ENCODE results near the gene TRRAP.

Gene TRRAP

DNA sequence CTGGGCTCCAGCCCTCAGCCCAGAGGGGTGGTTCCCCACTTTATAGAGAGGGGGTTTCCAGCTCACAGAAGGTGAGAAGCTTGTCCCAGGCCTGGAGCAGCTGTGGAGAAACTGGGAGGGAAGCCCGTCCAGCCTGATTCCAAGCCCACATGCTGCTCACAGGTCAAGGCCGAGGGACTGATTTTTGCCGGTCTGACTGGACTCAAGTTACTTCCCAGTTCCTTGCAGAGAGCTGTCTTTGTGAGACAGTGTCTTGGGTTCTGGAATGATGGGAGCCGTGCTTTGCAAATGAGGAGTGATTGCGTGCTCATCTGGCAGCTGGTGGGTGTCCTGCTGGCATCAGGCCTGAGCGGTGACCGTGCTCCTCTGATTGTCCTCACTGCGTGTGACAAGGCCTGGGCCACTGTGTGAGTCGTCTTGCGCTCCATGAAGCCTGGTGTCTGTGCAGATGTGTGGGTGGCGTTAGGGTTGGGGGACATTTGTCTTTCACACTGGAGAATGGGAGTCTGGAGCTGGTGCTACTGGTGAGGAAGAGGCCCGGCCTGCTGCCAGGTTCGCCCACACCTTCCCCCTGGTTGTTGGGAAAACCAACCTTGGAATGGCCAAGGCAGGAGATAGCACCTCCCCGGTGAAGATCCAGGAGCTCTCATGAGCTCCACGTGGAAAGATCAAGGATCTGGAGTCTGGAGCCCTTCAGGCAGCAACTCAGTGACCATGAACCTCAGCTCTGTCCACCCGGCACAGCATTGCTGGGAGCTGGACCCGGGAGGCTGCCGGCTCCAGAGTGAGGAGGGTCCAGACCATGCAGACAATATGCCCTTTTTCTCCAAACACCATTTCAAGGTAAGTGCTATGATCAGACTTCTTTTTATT lies 136.0 kb downstream of the TRRAP start:
- Histone ChIP-seq H3K27me3 (replicated peaks) (no peaks in the 10 kb centered on the region), H3K4me3 (ENCODE audit: low read depth, low read length) (no peak overlapping the region), H3K36me3 (replicated peaks) (peaks cover 42% of the 10 kb centered on the region), H3K27ac (no peak overlapping the region)
- DNase-seq: no peak
- no peak for TF ChIP-seq CTCF (IDR thresholded peaks at IDR 0.05; ENCODE audit: low read depth, low read length, missing control alignments)
- in situ Hi-C loops (cut with HindIII; ENCODE audit: low pct_ligation_motif_present, low sequenced_read_pairs): loop anchor here (25.0 kb wide), 1 partner anchor 298 kb away; no protein-coding TSS in a partner anchor

DNA sequence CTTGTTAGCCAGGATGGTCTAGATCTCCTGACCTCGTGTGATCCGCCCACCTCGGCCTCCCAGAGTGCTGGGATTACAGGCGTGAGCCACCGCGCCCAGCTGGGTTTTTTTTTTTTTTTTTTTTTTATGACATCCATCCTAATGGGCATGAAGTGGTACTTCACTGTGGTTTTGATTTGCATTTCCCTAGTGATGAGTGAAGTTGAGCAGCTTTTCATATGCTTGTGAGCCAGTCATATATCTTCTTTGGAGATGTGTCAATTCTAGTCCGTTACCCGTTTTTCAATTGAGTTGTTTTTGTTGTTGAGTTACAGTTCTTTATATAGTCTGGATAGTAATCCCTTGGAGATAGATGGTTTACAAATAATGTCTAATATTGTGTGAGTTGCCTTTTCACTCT lies 137.9 kb downstream of the TRRAP start:
- peaks cover 28% of the 10 kb centered on the region for H3K36me3 ChIP-seq (replicated peaks)
- TF ChIP-seq CTCF (IDR thresholded peaks at IDR 0.05; ENCODE audit: low read depth, low read length, missing control alignments): no peak
- no peak overlapping the region for H3K27ac ChIP-seq
- in situ Hi-C loops (cut with HindIII; ENCODE audit: low pct_ligation_motif_present, low sequenced_read_pairs): loop anchor here (25.0 kb wide), 1 partner anchor 296 kb away; no protein-coding TSS in a partner anchor
- H3K4me3 ChIP-seq (ENCODE audit: low read depth, low read length): no peak overlapping the region
- no peaks in the 10 kb centered on the region for H3K27me3 ChIP-seq (replicated peaks)
- no peak for DNase-seq

DNA sequence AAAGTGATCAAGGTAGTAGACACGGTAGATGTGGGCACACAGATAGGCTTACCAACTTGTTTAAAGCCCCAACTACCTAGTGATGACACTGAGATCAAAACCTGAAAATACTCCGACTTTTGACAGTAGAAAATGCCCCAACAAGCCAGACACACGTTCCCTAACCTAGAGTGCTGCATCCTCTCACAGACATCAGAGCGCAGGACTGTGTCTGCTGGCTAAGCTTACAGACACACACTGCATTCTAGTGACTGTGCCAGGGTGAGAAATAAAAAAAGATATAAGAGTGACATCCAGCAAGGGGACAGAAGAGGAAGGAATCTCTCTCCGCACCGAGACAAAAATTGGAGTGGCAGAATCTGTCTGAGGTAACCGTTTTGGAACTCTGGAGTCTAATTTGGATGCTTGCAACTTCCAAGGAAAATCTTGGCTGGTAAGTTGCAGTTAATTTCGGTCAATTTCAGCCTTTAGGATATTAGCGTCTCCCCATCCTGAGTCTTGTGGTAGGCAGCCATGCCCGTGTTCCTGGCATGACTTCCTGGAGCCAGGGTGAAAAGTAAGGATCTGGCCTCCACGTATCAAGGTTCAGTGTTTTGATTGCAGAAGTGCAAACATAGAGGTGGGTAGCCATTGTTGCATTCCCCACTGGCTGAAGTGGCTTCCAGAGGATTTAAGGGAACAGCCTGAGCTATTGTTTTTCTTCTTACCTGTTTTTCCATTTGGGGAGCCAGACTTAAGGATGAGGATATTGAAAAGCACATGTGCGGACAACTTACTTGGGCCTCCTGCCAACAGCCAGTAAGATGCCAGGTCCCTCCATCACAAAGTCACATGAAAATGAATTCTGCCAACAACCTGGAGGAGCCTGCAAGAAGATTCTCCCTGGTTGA lies 141.4 kb downstream of the TRRAP start:
- in situ Hi-C loops (cut with HindIII; ENCODE audit: low pct_ligation_motif_present, low sequenced_read_pairs): loop anchor here (25.0 kb wide), 1 partner anchor 293 kb away; no protein-coding TSS in a partner anchor
- H3K27me3 ChIP-seq (replicated peaks): no peaks in the 10 kb centered on the region
- H3K27ac ChIP-seq: no peak overlapping the region
- peaks cover 6% of the 10 kb centered on the region for H3K36me3 ChIP-seq (replicated peaks)
- H3K4me3 ChIP-seq (ENCODE audit: low read depth, low read length): no peak overlapping the region
- TF ChIP-seq CTCF (IDR thresholded peaks at IDR 0.05; ENCODE audit: low read depth, low read length, missing control alignments): no peak
- DNase-seq: no peak

DNA sequence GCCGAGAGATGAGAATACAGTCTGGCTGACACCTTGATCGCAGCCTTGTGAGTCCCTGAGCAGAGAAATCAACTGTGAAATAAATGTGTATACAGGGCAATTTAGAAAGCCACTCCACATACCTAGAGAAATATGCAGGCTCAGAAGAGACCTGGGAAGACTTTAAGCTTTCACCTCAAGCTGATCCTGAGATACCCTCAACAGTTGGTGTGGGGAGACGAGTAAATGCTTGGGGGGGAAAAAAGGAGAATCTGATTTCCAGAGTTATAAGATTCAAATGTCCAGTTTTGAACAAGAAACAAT lies 142.0 kb downstream of the TRRAP start:
- in situ Hi-C loops (cut with HindIII; ENCODE audit: low pct_ligation_motif_present, low sequenced_read_pairs): loop anchor here (25.0 kb wide), 1 partner anchor 292 kb away; no protein-coding TSS in a partner anchor
- Histone ChIP-seq H3K4me3 (ENCODE audit: low read depth, low read length) (no peak overlapping the region), H3K27me3 (replicated peaks) (no peaks in the 10 kb centered on the region), H3K27ac (no peak overlapping the region), H3K36me3 (replicated peaks) (peaks cover 1% of the 10 kb centered on the region)
- DNase-seq: no peak
- no peak for TF ChIP-seq CTCF (IDR thresholded peaks at IDR 0.05; ENCODE audit: low read depth, low read length, missing control alignments)

DNA sequence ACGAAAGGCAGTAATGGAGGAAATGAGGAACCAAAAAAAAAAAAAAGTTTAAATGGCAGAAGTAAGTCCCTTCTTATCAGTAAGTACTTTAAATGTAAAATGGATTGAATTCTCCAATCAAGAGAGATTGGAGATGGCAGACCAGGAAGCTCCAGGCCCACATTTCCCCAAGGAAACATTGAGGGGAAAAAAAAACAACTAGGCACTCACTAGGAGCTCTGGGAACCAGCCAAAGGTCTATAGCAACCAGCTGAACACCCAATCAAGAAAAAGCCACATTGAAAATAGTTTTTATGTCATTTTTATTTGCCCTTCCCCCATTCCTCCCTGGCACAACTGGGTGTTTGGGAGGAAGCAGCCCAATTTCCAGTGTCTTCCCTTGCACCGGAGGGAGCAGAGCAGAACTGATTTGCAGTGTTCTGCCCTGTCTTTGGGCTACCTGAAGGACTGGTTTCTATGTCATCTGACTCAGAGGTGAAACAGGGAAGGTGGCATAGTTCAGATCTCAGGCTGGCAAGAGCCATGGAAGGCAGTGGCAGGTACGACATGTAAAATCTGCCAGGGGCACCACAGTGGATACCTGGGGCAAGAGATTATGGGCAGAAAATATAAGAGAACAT lies 143.7 kb downstream of the TRRAP start:
- H3K27me3 ChIP-seq (replicated peaks): no peaks in the 10 kb centered on the region
- in situ Hi-C loops (cut with HindIII; ENCODE audit: low pct_ligation_motif_present, low sequenced_read_pairs): loop anchor here (25.0 kb wide), 1 partner anchor 290 kb away; no protein-coding TSS in a partner anchor
- H3K27ac ChIP-seq: no peak overlapping the region
- no peak overlapping the region for H3K4me3 ChIP-seq (ENCODE audit: low read depth, low read length)
- no peak for DNase-seq
- no peak for TF ChIP-seq CTCF (IDR thresholded peaks at IDR 0.05; ENCODE audit: low read depth, low read length, missing control alignments)
- no peaks in the 10 kb centered on the region for H3K36me3 ChIP-seq (replicated peaks)
